Medulla oblongata (tissue), 1 donor: ENCODE measurements around the gene TBX21.

ENCODE experiments used
- DNase-seq: peaks from one replicate; pipeline ENCODE4 v3.0.0-alpha.2; 2015; ENCODE audit errors: extremely low spot score

Gene TBX21

GRCh38 chr17:47714773-47715396 is 18.2 kb upstream of the TBX21 start:
- no peak for DNase-seq

GRCh38 chr17:47715669-47716325 is 17.2 kb upstream of the TBX21 start:
- DNase-seq = no peak

GRCh38 chr17:47716375-47716774 is 16.7 kb upstream of the TBX21 start:
- DNase-seq = no peak

- DNase-seq = no peak
These were observed 15.8 kb upstream of the TBX21 start for GRCh38 chr17:47717261-47717697.

- no peak for DNase-seq
These were observed 14.9 kb upstream of the TBX21 start for GRCh38 chr17:47717979-47718621.

GRCh38 chr17:47718634-47719405 is 14.2 kb upstream of the TBX21 start:
- DNase-seq = no peak

- no peak for DNase-seq
These were observed 13.5 kb upstream of the TBX21 start for GRCh38 chr17:47719411-47720152.

- no peak for DNase-seq
These were observed 12.8 kb upstream of the TBX21 start for GRCh38 chr17:47720196-47720595.

GRCh38 chr17:47720754-47721533 is 12.1 kb upstream of the TBX21 start:
- DNase-seq = no peak

GRCh38 chr17:47721725-47722124 is 11.3 kb upstream of the TBX21 start:
- DNase-seq = no peak

- DNase-seq = no peak
These were observed 8.3 kb upstream of the TBX21 start for GRCh38 chr17:47724705-47725104.

- DNase-seq = no peak
These were observed 7.5 kb upstream of the TBX21 start for GRCh38 chr17:47725446-47726111.

GRCh38 chr17:47726796-47727703 is 6.0 kb upstream of the TBX21 start:
- no peak for DNase-seq

- no peak for DNase-seq
These were observed 5.4 kb upstream of the TBX21 start for GRCh38 chr17:47727704-47728036.

- DNase-seq = no peak
These were observed 4.7 kb upstream of the TBX21 start for GRCh38 chr17:47728214-47728877.

GRCh38 chr17:47729476-47729875 is 3.6 kb upstream of the TBX21 start:
- no peak for DNase-seq

- no peak for DNase-seq
These were observed 2.4 kb upstream of the TBX21 start for GRCh38 chr17:47730681-47731080.

GRCh38 chr17:47731396-47731795 is 1.6 kb upstream of the TBX21 start:
- no peak for DNase-seq
